ENCODE results near the gene UBA3.

DNA sequence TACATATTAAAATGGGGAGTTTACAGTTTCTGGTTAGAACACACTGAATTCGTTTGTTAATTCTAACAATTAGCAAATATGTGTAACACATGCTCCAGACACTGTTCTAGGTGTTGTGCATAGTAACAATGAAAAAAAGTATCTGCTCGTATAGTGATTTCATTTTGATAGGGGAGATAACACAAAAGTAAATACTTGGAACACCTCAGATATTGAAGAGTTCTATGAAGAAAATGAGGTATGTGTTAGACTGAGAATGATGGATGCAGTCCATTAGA lies 21.3 kb downstream of the UBA3 start:
- TF ChIP-seq, protein P1, sequence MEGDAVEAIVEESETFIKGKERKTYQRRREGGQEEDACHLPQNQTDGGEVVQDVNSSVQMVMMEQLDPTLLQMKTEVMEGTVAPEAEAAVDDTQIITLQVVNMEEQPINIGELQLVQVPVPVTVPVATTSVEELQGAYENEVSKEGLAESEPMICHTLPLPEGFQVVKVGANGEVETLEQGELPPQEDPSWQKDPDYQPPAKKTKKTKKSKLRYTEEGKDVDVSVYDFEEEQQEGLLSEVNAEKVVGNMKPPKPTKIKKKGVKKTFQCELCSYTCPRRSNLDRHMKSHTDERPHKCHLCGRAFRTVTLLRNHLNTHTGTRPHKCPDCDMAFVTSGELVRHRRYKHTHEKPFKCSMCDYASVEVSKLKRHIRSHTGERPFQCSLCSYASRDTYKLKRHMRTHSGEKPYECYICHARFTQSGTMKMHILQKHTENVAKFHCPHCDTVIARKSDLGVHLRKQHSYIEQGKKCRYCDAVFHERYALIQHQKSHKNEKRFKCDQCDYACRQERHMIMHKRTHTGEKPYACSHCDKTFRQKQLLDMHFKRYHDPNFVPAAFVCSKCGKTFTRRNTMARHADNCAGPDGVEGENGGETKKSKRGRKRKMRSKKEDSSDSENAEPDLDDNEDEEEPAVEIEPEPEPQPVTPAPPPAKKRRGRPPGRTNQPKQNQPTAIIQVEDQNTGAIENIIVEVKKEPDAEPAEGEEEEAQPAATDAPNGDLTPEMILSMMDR (IDR thresholded peaks at IDR 0.05): no peak
- TF ChIP-seq POLR2AphosphoS5 (IDR thresholded peaks at IDR 0.05) (no peak), POLR2A (IDR thresholded peaks at IDR 0.05) (no peak)
